Fibroblast of the aortic adventitia (primary cell): Measurements from ENCODE around the gene SEMA3B. TPM values are rescaled to one million over a fixed set of nuclear protein-coding genes. Genes with fewer than 3 reads are reported as not detected.

ENCODE experiments used
- DNase-seq: peaks from one replicate; pipeline ENCODE4 v3.0.0-alpha.2; 2010; ENCODE audit warnings: low read depth
- H3K4me3 ChIP-seq: 2 replicates; pipeline ENCODE4 v1.5.1; 2011; ENCODE audit warnings: low read depth, mild to moderate bottlenecking, control low read depth, low read length, moderate library complexity
- CTCF ChIP-seq: IDR thresholded peaks from 2 replicates; pipeline ENCODE4 v1.5.1; 2011; ENCODE audit warnings: mild to moderate bottlenecking, low read length, control low read depth, inconsistent platforms; ENCODE audit not compliant: insufficient read depth
- total RNA-seq: library from RNA; depleted of rRNA; stranded (reverse); fragments of >200 nt; gene quantifications from 2 replicates; pipeline ENCODE4 v1.2.3, GENCODE V29; 2012; ENCODE audit warnings: low replicate concordance

SEMA3B gene
- total RNA-seq, 1 donor: 9.7 TPM

GRCh38 chr3:50297896-50298725 is 29.2 kb downstream of the SEMA3B start:
- peak; percentile 34 for TF ChIP-seq CTCF
- DNase-seq: no peak
- H3K4me3 ChIP-seq: peak overlapping the region; percentile 94

- peak within 1 kb of the TSS; percentile 94 for H3K4me3 ChIP-seq
- peak; percentile 24 for TF ChIP-seq CTCF
- peak; percentile 100 for DNase-seq
Observed at GRCh38 chr3:50298836-50299637, 30.1 kb downstream of the SEMA3B start, which contains the start of the genes HYAL3 and NAA80. Gene HYAL3, minus strand, starts transcription at chr3:50299405. Its CDS starts 3,803 bp downstream, at chr3:50295602. Gene NAA80, minus strand, starts transcription at chr3:50299405. Its CDS starts 1,942 bp downstream, at chr3:50297463.

- DNase-seq: no peak
- no peak for TF ChIP-seq CTCF
- peak overlapping the region; percentile 64 for H3K4me3 ChIP-seq
Observed at GRCh38 chr3:50299638-50299928, 30.6 kb downstream of the SEMA3B start.

- peak overlapping the region; percentile 64 for H3K4me3 ChIP-seq
- no peak for TF ChIP-seq CTCF
- DNase-seq: peak; percentile 63
Observed at GRCh38 chr3:50299929-50300680, 31.2 kb downstream of the SEMA3B start.

GRCh38 chr3:50300681-50301254 is 31.8 kb downstream of the SEMA3B start:
- no peak for DNase-seq
- TF ChIP-seq CTCF: no peak
- H3K4me3 ChIP-seq: no peak overlapping the region
